Activated CD8-positive, alpha-beta memory T cell treated with anti-CD3 and anti-CD28 coated beads for 24 hours (primary cell): ENCODE results near the gene ZGPAT.

Experiments
- DNase-seq: peaks from one replicate; pipeline ENCODE4 v3.0.0-alpha.2; 2020

The ZGPAT gene

GRCh38 chr20:63745424-63745805, 37.6 kb downstream of the ZGPAT start:
- no peak for DNase-seq

DNA sequence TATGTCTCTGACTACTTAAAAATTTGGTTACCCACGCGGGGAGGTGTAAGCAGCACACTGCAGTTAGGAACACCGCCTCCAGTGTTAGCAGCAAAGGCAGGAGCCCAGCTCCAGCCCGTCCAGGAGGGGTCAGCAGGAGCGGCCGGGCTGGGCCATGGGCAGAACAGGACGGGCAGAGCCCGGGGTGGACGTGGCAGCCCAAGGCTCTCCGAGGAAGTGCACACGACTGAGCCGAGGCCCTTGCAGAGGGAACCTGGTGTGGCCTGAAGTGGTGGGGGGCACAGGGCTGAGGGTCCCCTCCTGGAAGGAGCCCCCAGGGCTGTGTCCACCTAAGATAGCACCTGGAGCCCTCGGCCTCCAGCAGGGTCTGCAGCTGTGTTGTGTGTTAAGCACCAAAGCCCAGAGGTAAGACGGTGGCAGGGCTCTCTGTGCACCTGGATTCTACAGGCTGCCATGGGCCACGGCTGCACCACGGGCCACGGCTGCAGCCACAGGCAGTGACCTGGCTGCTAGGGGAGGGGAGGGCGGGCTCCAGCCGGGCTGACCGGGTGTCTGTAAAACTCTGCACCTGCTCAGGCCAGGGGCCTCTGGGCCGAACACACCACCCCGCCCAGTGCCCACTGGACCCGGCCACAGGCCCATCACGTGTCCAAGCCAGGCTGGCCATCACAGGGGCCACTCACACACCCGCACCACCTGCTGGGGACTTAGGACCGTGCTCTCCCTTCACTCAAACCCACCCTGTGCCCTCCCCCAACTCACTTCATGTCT, 38.3 kb downstream of the ZGPAT start:
- no peak for DNase-seq

GRCh38 chr20:63746751-63747315, 39.0 kb downstream of the ZGPAT start:
- no peak for DNase-seq

DNA sequence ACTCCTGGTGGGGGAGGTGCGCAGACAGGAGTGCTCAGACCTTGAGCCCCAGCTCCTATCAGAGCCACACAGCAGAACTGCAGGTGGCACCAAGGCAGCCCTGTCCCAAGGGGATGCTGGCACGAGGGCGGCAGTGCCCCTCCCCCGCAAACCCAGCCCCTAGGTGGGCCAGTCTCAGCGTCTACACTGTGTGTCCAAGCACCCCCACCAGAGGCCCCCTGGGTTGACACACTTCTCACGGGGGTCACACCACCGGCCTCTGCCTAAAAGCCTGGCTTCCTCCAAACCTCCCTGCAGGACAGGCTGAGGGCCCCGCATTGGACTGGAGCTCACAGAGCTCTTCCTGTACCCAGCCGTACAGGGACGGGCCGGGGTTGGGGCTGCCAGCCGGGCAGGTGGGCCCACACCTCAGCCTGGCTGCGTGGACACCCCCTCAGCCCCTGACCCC, 39.8 kb downstream of the ZGPAT start:
- DNase-seq = no peak

- DNase-seq = no peak
Observed at GRCh38 chr20:63748070-63748933, 40.5 kb downstream of the ZGPAT start.

DNA sequence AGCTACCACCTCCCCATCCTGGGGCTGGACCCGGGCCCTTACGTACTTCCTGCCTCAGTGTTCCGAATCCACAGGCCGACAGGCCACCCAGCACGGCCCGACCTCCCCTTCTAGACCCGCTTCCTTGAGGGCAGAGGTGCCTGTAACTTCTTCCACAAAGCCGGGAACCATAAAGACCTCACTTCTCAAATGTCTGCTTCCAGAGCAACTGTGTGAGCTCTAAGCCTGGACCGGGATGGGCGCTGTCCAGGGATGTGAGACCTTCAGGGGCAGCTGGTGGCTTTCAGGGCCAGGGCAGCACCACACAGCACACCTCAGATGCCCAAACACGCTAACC, 41.1 kb downstream of the ZGPAT start:
- no peak for DNase-seq

- no peak for DNase-seq
Observed at GRCh38 chr20:63749597-63750508, 42.0 kb downstream of the ZGPAT start.

DNA sequence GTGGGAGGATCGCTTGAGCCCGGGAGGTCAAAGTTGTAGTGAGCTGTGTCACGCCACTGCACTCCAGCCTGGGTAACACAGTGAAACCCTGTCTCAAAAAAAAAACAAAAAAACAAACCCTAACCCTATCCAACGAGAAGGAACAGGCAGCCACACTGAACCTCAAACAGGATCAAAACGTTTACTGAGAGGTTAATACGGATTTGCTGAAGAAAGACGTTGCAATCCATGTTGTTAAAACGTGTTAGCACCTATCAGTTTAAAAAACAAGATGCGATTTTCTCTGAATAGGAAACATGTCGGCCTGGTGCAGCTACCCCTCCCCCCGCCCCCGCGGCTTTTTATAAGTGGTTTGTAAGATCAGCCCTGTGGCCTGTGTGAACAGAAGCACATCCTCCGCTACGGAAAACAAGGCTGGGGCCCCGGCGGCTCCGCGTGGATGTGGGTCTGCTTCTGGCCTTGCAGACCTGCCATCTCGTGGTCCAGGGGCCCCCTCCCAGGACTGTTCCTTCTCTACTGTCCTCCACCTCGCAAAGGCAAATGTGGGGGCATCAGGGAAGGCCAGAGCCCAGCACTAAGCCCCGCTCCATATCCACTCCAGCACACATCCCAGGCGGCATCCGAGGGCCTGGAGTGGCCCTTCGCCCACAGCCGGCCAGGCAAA, 43.1 kb downstream of the ZGPAT start:
- peak; percentile 84 for DNase-seq

DNA sequence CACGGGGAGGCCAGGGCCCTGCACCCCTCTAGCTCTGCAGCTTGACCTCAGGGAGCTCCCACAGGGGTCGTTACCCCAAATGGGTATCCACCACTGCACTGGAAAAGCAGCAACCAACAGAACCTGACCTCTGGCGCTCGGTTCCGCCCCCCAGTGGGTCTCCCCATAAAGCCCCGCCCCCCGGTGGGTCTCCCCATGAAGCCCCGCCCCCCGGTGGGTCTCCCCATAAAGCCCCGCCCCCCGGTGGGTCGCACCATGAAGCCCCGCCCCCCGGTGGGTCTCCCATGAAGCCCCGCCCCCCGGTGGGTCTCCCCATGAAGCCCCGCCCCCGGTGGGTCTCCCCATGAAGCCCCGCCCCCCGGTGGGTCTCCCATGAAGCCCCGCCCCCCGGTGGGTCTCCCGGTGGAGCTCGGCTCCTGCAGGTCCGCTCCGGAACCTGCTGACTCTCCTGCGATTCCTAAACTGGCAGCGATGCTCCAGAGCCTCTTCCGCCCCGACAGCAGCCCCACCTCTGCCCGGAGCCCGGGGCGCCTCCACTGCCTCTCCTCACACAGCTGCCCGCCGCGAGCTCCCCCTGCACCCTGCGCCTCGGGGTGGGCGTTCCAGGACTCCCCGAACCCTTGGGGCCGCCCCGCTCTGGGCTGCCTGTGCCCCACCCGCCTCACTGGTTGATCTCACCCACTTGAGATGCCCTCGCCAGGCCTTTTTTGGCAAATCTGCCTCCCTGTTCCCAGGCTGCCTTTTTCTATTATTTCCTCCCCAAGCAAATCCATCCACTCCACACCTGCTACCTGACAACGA, 43.8 kb downstream of the ZGPAT start:
- no peak for DNase-seq

DNA sequence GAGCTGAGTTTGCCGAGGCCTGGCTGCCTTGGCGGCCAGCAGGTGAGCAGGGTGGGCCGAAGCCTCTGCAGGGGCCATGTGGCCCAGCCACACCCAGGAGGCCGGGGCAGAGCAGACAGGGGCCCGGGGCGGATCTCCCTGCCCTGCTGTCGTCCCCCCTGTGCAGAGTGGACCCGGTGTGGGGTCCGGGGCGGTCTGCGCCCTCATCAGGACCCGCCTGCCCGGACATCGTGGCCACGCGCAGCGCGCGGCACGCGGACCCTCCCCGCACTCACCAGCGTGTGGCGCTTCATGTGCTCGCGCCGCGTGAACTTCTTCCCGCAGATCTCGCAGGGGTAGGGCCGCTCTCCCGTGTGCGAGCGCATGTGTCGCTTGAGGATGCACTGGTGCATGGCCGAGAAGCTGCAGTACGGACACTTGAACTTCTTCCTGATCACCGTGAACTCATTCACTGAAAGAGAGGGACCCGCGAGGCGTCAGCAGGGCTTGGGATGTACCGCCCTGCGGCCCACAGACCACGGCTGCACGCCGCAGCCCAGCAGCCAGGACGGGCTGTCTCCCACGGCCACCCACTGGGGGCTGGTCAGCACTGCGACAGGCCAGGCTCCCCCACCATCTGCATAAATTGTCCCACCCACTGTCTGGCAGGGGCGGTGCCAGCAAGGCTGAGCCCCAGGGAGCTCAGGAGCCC, 44.7 kb downstream of the ZGPAT start:
- DNase-seq = no peak

DNA sequence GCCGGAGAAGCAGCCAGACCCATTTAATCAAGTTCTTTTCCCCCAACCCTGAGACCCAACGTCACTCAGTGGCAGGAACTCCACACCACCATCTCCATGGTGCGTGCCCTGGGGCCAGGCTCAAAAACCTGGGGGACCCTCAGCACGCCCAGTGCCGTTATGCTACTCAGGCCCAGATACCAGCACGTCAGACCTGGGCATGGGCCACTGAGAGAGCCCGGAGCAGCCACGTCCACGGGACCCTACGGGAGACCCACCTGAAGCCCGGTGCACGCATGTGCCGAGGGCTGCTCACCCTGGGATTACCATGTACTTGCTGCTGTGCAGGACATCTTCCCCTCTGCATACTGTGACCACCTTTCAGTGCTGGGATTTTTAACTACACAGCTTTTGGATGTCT, 45.5 kb downstream of the ZGPAT start:
- DNase-seq = no peak

- no peak for DNase-seq
Observed at GRCh38 chr20:63754008-63754407, 46.2 kb downstream of the ZGPAT start.

- no peak for DNase-seq
Observed at GRCh38 chr20:63755933-63756647, 48.3 kb downstream of the ZGPAT start.

DNA sequence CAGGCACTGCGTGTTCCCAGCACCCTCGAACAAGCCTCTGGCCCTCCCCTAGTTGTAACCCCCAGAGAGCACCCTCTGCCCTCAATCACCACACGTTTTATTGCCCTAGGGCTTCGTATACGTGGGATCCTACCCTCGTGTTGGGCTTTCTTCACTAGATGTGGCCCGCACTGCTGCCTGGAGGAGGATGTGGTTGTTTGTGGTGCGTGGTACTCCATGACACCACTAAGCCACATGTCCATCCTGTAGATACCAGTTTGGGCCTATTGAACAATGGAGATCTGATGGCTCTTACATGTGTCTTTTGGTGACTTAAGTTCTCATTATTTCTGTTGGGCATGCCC, 48.8 kb downstream of the ZGPAT start:
- no peak for DNase-seq

DNA sequence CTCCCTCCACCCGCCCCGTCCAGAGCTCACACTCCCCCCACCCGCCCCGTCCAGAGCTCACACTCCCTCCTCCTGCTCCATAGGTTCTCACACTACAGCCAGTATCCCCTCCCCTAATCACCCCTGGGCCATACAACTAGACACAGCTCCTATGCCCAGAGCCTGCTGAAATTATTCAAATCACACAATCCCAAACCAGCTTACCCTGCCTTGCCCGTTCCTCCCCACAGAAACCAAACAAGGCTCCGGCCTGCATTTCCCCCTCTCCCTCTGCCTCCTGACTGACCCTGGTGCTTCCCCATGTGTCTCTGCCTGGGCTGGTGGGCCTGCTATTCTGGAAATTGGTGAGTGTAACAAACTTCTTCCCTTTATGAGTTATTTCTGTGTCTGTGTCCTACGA, 50.3 kb downstream of the ZGPAT start:
- no peak for DNase-seq

DNA sequence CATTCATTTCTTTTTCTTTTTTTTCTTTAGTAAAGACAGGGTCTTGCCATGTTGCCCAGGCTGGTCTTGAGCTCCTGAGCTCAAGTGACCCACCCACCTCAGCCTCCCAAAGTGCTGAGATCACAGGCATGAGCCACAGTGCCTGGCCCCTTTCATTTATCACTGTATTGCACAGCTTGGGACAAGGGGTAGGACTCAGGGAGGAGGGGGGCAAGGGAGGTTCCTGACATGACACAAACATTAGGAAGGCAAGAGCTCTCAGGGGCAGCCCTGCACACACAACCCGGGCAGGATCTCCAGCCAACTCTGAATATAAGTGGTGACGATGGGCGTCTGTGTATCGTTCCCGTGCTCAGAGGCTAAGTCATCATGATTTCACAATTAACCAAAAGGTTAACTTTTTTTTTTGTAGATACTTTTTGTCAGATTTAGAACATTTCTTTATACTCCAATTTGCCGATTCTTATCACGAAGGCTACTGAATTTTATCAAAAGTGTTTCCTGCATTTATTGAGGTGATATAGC, 51.6 kb downstream of the ZGPAT start:
- no peak for DNase-seq

DNA sequence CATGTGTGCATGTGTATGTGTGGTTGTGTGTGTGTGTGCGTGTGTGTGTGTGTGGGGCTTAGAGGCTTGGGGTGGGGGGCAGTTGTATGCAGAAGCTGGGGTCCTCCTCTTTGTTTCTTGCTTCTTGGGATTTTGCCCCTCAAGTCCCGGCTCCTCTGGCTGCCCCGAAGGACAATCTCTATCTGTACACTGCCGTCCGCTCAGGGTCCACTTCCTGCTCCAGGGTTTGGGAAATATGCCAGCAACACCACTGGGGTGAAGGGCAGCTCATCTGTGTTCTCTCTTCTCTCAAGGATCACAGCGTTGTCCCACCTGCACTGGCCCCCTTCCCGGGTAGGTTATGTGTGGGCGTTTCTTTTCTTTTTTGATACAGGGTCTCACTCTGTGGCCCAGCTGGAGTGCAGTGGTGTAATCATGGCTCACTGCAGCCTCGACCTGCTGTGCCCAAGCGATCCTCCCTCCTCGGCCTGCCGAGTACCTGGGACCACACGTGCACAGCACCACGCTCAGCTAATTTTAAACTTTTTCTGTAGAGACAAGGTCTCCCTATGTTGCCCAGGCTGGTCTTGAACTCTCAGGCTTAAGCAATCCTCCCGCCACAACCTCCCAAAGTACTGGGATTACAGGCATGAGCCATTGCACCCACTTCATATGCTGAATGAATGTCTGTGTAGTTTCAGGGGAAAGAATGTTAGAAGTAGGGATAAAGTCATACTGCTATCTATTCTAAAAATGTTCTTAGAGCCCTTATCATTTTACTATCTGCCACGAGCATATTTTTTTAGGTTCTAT, 57.4 kb downstream of the ZGPAT start:
- no peak for DNase-seq

GRCh38 chr20:63765902-63766301, 58.1 kb downstream of the ZGPAT start:
- DNase-seq = no peak
